ENCODE data around the gene A3GALT2. TPM values are rescaled to one million over a fixed set of nuclear protein-coding genes. Genes with fewer than 3 reads are reported as not detected.

The A3GALT2 gene
- total RNA-seq, 1 experiment from 2014 or later: not detected

DNA sequence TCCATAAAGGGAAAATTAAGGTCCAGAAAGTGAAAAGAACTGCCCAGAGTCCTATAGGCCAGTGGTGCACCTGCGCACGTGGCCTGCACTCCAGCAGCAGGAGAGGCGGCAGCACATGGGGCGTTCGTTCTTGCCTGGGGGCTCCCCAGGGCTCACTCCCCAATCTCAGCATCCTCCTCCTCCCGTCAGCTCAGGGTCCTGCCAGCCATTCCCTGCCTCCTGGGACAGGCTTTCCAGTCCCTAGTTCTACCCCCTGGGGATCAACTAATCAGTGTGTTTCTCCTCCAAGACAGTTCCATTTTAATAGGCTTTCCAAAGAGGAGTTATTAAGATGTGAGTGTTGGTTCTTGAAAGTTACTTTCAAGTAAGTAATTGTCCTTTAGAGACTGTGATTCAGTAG lies 1.2 kb upstream of the A3GALT2 start:
- TF ChIP-seq, protein P1, sequence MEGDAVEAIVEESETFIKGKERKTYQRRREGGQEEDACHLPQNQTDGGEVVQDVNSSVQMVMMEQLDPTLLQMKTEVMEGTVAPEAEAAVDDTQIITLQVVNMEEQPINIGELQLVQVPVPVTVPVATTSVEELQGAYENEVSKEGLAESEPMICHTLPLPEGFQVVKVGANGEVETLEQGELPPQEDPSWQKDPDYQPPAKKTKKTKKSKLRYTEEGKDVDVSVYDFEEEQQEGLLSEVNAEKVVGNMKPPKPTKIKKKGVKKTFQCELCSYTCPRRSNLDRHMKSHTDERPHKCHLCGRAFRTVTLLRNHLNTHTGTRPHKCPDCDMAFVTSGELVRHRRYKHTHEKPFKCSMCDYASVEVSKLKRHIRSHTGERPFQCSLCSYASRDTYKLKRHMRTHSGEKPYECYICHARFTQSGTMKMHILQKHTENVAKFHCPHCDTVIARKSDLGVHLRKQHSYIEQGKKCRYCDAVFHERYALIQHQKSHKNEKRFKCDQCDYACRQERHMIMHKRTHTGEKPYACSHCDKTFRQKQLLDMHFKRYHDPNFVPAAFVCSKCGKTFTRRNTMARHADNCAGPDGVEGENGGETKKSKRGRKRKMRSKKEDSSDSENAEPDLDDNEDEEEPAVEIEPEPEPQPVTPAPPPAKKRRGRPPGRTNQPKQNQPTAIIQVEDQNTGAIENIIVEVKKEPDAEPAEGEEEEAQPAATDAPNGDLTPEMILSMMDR (IDR thresholded peaks at IDR 0.05; ENCODE audit: insufficient read depth in 1 of 2, low read depth in 1 of 2, low read length in 1 of 2, severe bottlenecking in 1 of 2, unreplicated experiment in 1 of 2): no peak
- Mint-ChIP-seq H3K27me3 (ENCODE audit: insufficient read depth, unreplicated experiment) (peaks cover 5% of the 10 kb centered on the region), H3K9me3 (ENCODE audit: unreplicated experiment) (no peaks in the 10 kb centered on the region), H3K4me3 (ENCODE audit: unreplicated experiment) (no peak overlapping the region), H3K27ac (ENCODE audit: unreplicated experiment) (no peak overlapping the region), H3K36me3 (ENCODE audit: insufficient read depth, unreplicated experiment) (peaks cover 24% of the 10 kb centered on the region), H3K4me1 (ENCODE audit: low read depth, unreplicated experiment) (no peaks in the 10 kb centered on the region)
- no peak overlapping the region for H3K4me3 ChIP-seq (ENCODE audit: low read depth, low read length)
- H3K4me1 ChIP-seq: no peaks in the 10 kb centered on the region
- DNase-seq: no peak
- ChIA-PET POLR2A (no interaction called here), CTCF (interaction anchor here (0.6 kb wide), 1 partner anchor 8 kb away, joined by 3 read pairs; no protein-coding TSS in a partner anchor)
- H3K36me3 ChIP-seq (ENCODE audit: control insufficient read depth, insufficient read depth, low read length): peaks cover 2% of the 10 kb centered on the region; the same call in 1 of the 2 replicates
- BruUV-seq (replicated peaks): no TSS peak
- no peaks in the 10 kb centered on the region for H3K9me3 ChIP-seq
- no peaks in the 10 kb centered on the region for H3K27me3 ChIP-seq (replicated peaks; ENCODE audit: control insufficient read depth, insufficient read depth, low read length)
- intact Hi-C loops (cut with micrococcal nuclease; ENCODE audit: unreplicated experiment): no loop called here

DNA sequence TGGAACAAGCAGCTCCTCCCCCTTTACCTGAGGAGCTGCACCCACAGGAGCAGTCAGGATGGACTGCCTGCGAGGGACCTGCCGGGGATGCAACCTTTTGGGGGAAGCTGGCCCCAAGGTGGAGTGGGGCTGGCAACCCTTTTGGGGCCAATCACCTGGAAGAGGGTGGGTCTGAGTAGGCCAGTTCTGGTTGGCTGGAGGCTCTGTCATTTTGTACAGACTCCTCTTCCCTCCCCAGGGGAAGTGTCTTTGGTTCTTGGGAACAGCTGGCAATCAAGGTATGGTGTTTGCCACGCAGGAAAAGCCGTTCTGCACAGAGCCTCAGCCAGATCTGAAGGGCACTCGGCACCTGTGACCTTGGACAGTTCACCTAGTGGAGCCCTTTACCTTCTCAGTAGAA lies 280 bp upstream of the A3GALT2 start:
- ChIA-PET CTCF (interaction anchor here (1.2 kb wide), 1 partner anchor 26 kb away, joined by 6 read pairs; no protein-coding TSS in a partner anchor), POLR2A (interaction anchor here (0.6 kb wide), 1 partner anchor 43 kb away, joined by 5 read pairs; no protein-coding TSS in a partner anchor)
- peaks cover 5% of the 10 kb centered on the region for H3K27me3 Mint-ChIP-seq (ENCODE audit: insufficient read depth, unreplicated experiment)
- peaks cover 18% of the 10 kb centered on the region for H3K36me3 Mint-ChIP-seq (ENCODE audit: insufficient read depth, unreplicated experiment)
- Histone ChIP-seq H3K4me1 (no peaks in the 10 kb centered on the region), H3K27me3 (replicated peaks; ENCODE audit: control insufficient read depth, insufficient read depth, low read length) (no peaks in the 10 kb centered on the region), H3K9me3 (no peaks in the 10 kb centered on the region), H3K4me3 (ENCODE audit: low read depth, low read length) (no peak overlapping the region), H3K36me3 (ENCODE audit: control insufficient read depth, insufficient read depth, low read length) (peaks cover 2% of the 10 kb centered on the region; the same call in 1 of the 2 replicates)
- DNase-seq: no peak
- BruUV-seq (replicated peaks): no TSS peak
- no peak overlapping the region for H3K4me3 Mint-ChIP-seq (ENCODE audit: unreplicated experiment)
- no peak overlapping the region for H3K27ac Mint-ChIP-seq (ENCODE audit: unreplicated experiment)
- no peaks in the 10 kb centered on the region for H3K4me1 Mint-ChIP-seq (ENCODE audit: low read depth, unreplicated experiment)
- intact Hi-C loops (cut with micrococcal nuclease; ENCODE audit: unreplicated experiment): no loop called here
- TF ChIP-seq, protein P1 (IDR thresholded peaks at IDR 0.05; ENCODE audit: insufficient read depth in 1 of 2, low read depth in 1 of 2, low read length in 1 of 2, severe bottlenecking in 1 of 2, unreplicated experiment in 1 of 2): no peak
- H3K9me3 Mint-ChIP-seq (ENCODE audit: unreplicated experiment): no peaks in the 10 kb centered on the region

DNA sequence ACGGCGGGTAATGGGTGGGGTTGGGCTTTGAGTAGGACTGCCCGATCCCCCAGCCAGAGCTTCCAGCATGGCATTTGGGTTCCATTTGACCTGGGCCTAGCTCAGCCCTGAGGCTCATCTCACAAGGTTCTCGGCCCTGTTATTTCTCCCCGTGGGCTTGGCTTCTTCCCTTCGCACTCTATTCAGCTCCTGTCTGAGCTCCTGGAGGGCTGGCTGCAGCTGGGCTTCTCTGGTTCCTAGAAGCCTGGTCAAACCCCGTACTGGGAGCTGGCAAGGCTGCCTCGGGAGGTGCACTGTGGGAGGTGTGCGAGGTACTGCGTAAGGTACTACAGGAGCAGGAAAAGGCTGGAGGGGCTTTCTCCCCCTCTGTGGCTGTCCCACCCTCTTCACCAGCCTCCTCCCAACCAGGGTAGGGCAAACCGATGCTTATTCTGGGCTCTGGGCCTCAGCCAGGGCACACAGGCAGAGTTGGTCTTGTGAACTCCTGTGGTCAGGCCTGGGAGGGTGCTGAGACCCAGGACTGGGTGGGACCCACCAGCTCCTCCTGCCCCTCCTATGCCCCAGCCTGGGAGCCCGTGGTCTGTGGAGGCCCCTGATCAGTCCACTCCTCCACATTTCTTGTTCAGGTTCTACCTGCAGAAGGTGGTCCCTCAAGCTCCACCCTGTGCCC lies 814 bp downstream of the A3GALT2 start:
- TF ChIP-seq, protein P1 (IDR thresholded peaks at IDR 0.05; ENCODE audit: insufficient read depth in 1 of 2, low read depth in 1 of 2, low read length in 1 of 2, severe bottlenecking in 1 of 2, unreplicated experiment in 1 of 2): no peak
- no peaks in the 10 kb centered on the region for H3K4me1 Mint-ChIP-seq (ENCODE audit: low read depth, unreplicated experiment)
- DNase-seq: no peak
- intact Hi-C loops (cut with micrococcal nuclease; ENCODE audit: unreplicated experiment): no loop called here
- H3K36me3 ChIP-seq (ENCODE audit: control insufficient read depth, insufficient read depth, low read length): peaks cover 2% of the 10 kb centered on the region; the same call in 1 of the 2 replicates
- H3K27me3 ChIP-seq (replicated peaks; ENCODE audit: control insufficient read depth, insufficient read depth, low read length): no peaks in the 10 kb centered on the region
- no peaks in the 10 kb centered on the region for H3K9me3 Mint-ChIP-seq (ENCODE audit: unreplicated experiment)
- no peak overlapping the region for H3K4me3 ChIP-seq (ENCODE audit: low read depth, low read length)
- ChIA-PET POLR2A (no interaction called here), CTCF (interaction anchor here (1.2 kb wide), 1 partner anchor 25 kb away, joined by 6 read pairs; no protein-coding TSS in a partner anchor)
- peaks cover 8% of the 10 kb centered on the region for H3K36me3 Mint-ChIP-seq (ENCODE audit: insufficient read depth, unreplicated experiment)
- no peak overlapping the region for H3K4me3 Mint-ChIP-seq (ENCODE audit: unreplicated experiment)
- H3K27ac Mint-ChIP-seq (ENCODE audit: unreplicated experiment): no peak overlapping the region
- no TSS peak for BruUV-seq (replicated peaks)
- H3K4me1 ChIP-seq: no peaks in the 10 kb centered on the region
- H3K27me3 Mint-ChIP-seq (ENCODE audit: insufficient read depth, unreplicated experiment): peaks cover 5% of the 10 kb centered on the region
- no peaks in the 10 kb centered on the region for H3K9me3 ChIP-seq

All from Caco-2 (cell line).